ENCODE measurements around the gene MTA1. TPM values are rescaled to one million over a fixed set of nuclear protein-coding genes. Genes with fewer than 3 reads are reported as not detected.

Gene MTA1
- polyA plus RNA-seq, 1 of the 3 experiments (the other 2 are of a cell fraction): 96.3 TPM

- TF ChIP-seq EP300 (IDR thresholded peaks at IDR 0.05; ENCODE audit: borderline replicate concordance in 1 of 2, low read depth in 1 of 2, low read length in 1 of 2) (no peak), POLR2AphosphoS5 (IDR thresholded peaks at IDR 0.05; ENCODE audit: low read depth, low read length) (no peak; the same call in 1 of the 2 replicates), MXI1 (IDR thresholded peaks at IDR 0.05; ENCODE audit: low read depth, low read length) (peak; percentile 3; the same call in 1 of the 2 replicates), FOXM1 (IDR thresholded peaks at IDR 0.05; ENCODE audit: low read depth) (no peak), IRF3 (IDR thresholded peaks at IDR 0.05; ENCODE audit: low read depth, low read length) (no peak), PBX3 (IDR thresholded peaks at IDR 0.05) (no peak), RCOR1 (IDR thresholded peaks at IDR 0.05; ENCODE audit: low read length) (no peak), ZBTB33 (IDR thresholded peaks at IDR 0.05; ENCODE audit: borderline replicate concordance, low read depth) (no peak)
- Histone ChIP-seq H3K36me3 (replicated peaks in 1 of 2; ENCODE audit: control insufficient read depth in 1 of 2, insufficient read depth in 2 of 2, low read length in 1 of 2) (peaks cover 0 to 7% of the 10 kb centered on the region in 2 experiments), H3K4me3 (ENCODE audit: low read depth in 2 of 2, low read length in 1 of 2) (peak within 1 kb of the TSS; percentile 92 to 96), H2AFZ (ENCODE audit: low read depth) (no peak within 1 kb of the TSS), H3K79me2 (ENCODE audit: insufficient read depth) (peaks cover 32% of the 10 kb centered on the region), H3F3A (replicated peaks; ENCODE audit: insufficient read depth) (peaks cover 13% of the 10 kb centered on the region), H3K9me2 (no peaks in the 10 kb centered on the region), H3K4me1 (ENCODE audit: control insufficient read depth in 1 of 2, insufficient read depth in 2 of 2, low read depth in 1 of 2, low read length in 1 of 2) (peaks cover 18 to 58% of the 10 kb centered on the region in 2 experiments; a peak in 3 of 4 replicates), H3K9ac (peak within 1 kb of the TSS; percentile 99), H3K27ac (ENCODE audit: low read depth in 2 of 2, low read length in 1 of 2) (peak within 1 kb of the TSS; percentile 89 to 99), H4K20me1 (ENCODE audit: insufficient read depth) (peaks cover 6% of the 10 kb centered on the region; the same call in 1 of the 2 replicates), H3K4me2 (peak within 1 kb of the TSS; percentile 96), H3K9me3 (no peaks in the 10 kb centered on the region), H3K27me3 (ENCODE audit: insufficient read depth) (no peaks in the 10 kb centered on the region)
- CTCF ChIA-PET: interaction anchor here (0.9 to 8.1 kb wide), 4 partner anchors 9 to 51 kb away, joined by 3 to 137 read pairs (median 31); partner anchors contain the start of genes CRIP1 and TEDC1
- POLR2A ChIA-PET: no interaction called here
- WGBS (ENCODE audit: low lambda C conversion rate): 0% methylated on average over 13 of the region's 118 CpGs
- peak; percentile 91 for DNase-seq
Observed at GRCh38 chr14:105474483-105475268, 55.0 kb downstream of the MTA1 start, which contains the start of gene CRIP2. TSS of gene CRIP2 (plus strand) at chr14:105474821. CDS start at chr14:105474863, 42 bp downstream.
